Activated CD4-positive, alpha-beta T cell treated with anti-CD3 and anti-CD28 coated beads for 36 hours (primary cell): ENCODE data around the gene FCER2. TPM values are rescaled to one million over a fixed set of nuclear protein-coding genes. Genes with fewer than 3 reads are reported as not detected.

ENCODE experiments used
- ATAC-seq: fragments of 200-7000 bp; cut with Tn5 transposase; one replicate; pipeline ENCODE4 v1.10.0; 2021; ENCODE audit warnings: mild to moderate bottlenecking, moderate library complexity
- CTCF ChIA-PET: fragments of 350-600 bp; sonication (Branson Sonifier 250); formaldehyde crosslinking; loops from one replicate; lab custom pipeline; 2021; ENCODE audit warnings: antibody characterized with exemption; lab: Charles Lee
- POLR2A ChIA-PET: fragments of 350-600 bp; sonication (Branson Sonifier 250); formaldehyde crosslinking; loops from one replicate; lab custom pipeline; 2021; ENCODE audit warnings: antibody characterized with exemption, inconsistent platforms; lab: Charles Lee
- DNase-seq: peaks from one replicate; pipeline ENCODE4 v3.0.0-alpha.2; 2020
- H3K27ac Mint-ChIP-seq: one replicate; pipeline ENCODE4 v1.8.0; 2021; ENCODE audit warnings: mixed read lengths
- H3K27me3 Mint-ChIP-seq: one replicate; pipeline ENCODE4 v1.8.0; 2021; ENCODE audit warnings: mixed read lengths
- H3K36me3 Mint-ChIP-seq: one replicate; pipeline ENCODE4 v1.8.0; 2021; ENCODE audit warnings: low read depth, mixed read lengths
- H3K4me1 Mint-ChIP-seq: one replicate; pipeline ENCODE4 v1.8.0; 2021; ENCODE audit warnings: mixed read lengths
- H3K4me3 Mint-ChIP-seq: one replicate; pipeline ENCODE4 v1.8.0; 2021; ENCODE audit warnings: mild to moderate bottlenecking, moderate library complexity, mixed read lengths
- H3K9me3 Mint-ChIP-seq: one replicate; pipeline ENCODE4 v1.8.0; 2021; ENCODE audit warnings: low read depth, mixed read lengths
- intact Hi-C, 2 experiments: fragments of 100-400 bp; cut with DNase I in 1 of 2; cut with micrococcal nuclease in 1 of 2; formaldehyde crosslinking; loops; one replicate each; pipeline versions ENCODE4 v1.14.2 to v1.15.1; 2022 to 2024; cut with DNase I, micrococcal nuclease
- total RNA-seq, 2 experiments: library from RNA; stranded (reverse); gene quantifications; one replicate each; pipeline ENCODE4 v1.2.3, GENCODE V29; 2021

Gene FCER2
- total RNA-seq, 2 experiments from 2014 or later: 2.6 to 3.5 TPM

DNA sequence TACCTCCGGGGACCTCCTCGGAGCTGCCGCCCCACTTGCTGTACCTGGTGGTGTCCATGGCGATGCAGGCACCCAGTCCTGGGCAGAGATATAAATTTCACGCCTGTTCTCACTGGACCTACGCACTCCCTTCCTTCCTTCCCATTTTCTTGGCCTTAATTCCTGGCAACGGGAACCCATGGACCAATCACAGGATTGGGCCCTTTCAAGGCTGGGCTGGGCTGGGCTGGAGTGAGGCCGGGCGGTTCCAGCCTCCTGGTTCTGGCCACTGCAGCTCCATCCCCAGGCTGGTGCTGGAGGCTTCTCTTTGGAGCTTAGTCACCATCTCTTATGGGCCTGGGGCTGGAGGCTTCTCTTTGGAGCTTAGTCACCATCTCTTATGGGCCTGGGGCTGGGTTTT lies 30.1 kb upstream of the FCER2 start, which contains the start of gene CLEC4G:
Gene CLEC4G, minus strand, starts transcription at position 66 of the 400 bp plus-strand sequence. Its CDS starts 8 bp downstream, at position 58.
- intact Hi-C loops: no loop called here
- DNase-seq: no peak
- Mint-ChIP-seq H3K27ac (no peak within 1 kb of the TSS), H3K4me3 (no peak within 1 kb of the TSS), H3K27me3 (peaks cover 55% of the 10 kb centered on the region), H3K9me3 (no peaks in the 10 kb centered on the region), H3K36me3 (no peaks in the 10 kb centered on the region), H3K4me1 (peaks cover 11% of the 10 kb centered on the region)
- POLR2A ChIA-PET: no interaction called here
- CTCF ChIA-PET: no interaction called here
- no peak for ATAC-seq

DNA sequence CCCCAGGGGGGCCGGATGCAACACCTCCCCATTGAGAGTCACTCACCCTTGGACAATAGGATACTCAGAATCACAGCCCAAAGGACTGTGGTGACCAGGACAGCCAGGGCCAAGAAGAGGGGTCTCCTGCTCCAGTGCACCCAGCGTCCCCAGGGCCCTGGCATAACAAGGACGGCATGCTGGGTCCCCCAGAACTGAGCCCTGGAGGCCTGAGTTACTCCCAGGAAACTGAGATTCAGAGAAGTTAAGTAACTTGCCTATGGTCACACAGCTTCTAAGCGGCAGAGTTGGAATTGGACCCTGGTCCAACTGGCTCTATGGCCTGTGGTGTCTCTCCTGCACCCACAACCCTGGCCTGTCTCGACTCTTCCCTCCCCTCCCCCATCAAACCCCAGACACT lies 29.7 kb upstream of the FCER2 start:
- intact Hi-C loops: no loop called here
- Mint-ChIP-seq H3K27me3 (peaks cover 57% of the 10 kb centered on the region), H3K36me3 (no peaks in the 10 kb centered on the region), H3K9me3 (no peaks in the 10 kb centered on the region), H3K4me1 (peaks cover 11% of the 10 kb centered on the region), H3K4me3 (no peak overlapping the region), H3K27ac (no peak overlapping the region)
- no peak for DNase-seq
- no peak for ATAC-seq
- CTCF ChIA-PET: no interaction called here
- POLR2A ChIA-PET: no interaction called here

DNA sequence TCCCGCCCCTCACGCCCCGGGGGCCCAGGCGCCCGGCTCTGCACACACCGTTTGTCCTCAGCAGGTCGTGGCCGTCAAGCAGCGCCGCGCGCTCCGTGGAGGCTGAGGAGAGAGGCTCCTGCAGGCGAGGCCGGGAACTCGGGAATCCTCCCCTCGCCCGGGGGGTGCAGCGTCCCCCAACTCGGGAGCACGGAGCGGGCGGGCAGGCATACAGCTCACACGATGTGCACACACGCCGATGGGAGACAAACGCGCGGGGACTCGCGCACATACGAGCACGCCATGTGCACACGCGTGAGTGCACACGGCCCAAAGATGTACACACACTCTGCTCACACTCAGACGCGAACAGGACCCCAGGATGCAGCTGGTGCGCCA lies 29.3 kb upstream of the FCER2 start:
- CTCF ChIA-PET: no interaction called here
- H3K9me3 Mint-ChIP-seq: no peaks in the 10 kb centered on the region
- peaks cover 55% of the 10 kb centered on the region for H3K27me3 Mint-ChIP-seq
- no peak overlapping the region for H3K27ac Mint-ChIP-seq
- H3K36me3 Mint-ChIP-seq: no peaks in the 10 kb centered on the region
- POLR2A ChIA-PET: no interaction called here
- intact Hi-C loops: no loop called here
- ATAC-seq (no peak), DNase-seq (no peak)
- peaks cover 11% of the 10 kb centered on the region for H3K4me1 Mint-ChIP-seq
- H3K4me3 Mint-ChIP-seq: no peak overlapping the region

DNA sequence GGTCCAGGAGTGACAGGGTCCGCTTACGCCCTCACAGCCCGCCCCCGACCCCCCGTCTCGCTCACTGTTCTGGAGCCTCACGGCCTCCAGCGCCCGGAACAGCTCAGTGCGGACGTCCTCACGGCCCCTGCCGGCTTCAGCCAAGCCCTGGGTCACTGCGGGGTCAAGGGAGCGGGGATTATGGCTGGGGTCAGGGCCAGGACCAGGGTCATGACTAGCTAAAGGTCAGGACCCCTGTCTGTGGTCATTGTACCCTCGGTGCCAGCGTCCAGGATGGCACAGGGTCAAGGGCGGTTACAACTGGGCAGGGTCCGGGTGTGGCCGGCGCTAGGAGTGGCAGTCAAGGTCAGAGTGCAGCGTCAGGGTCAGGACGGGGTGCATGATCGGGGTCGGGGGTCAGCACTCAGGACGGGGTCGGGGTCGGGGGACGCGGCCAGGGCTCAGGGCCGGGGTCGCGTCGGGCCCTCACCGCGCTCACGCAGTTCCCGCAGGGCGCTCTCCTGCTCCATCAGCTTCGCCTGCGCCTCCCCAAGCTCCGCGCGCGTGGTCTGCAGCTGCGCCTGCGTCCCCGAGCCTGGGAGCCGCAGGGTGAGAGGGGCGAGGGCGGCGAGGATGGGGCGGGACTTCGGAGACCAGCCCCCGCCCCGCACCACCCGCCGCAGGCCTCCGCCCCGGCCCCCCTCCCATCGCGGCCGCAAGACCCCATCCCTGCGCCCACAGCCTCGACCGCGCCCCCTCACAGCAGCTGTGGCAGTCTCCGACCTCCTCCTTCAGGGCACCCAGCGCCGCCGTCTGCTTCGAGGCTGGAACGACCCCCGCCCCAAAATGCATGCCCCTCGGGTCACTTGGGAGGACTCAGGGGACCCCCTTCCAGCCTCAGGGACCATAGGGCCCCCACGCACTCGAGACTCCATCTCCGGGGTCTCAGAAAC lies 28.6 kb upstream of the FCER2 start:
- no peaks in the 10 kb centered on the region for H3K9me3 Mint-ChIP-seq
- peaks cover 11% of the 10 kb centered on the region for H3K4me1 Mint-ChIP-seq
- intact Hi-C loops: no loop called here
- DNase-seq (no peak), ATAC-seq (no peak)
- H3K36me3 Mint-ChIP-seq: no peaks in the 10 kb centered on the region
- peaks cover 54% of the 10 kb centered on the region for H3K27me3 Mint-ChIP-seq
- CTCF ChIA-PET: interaction anchor here (0.6 kb wide), 1 partner anchor 19 kb away, joined by 3 read pairs; no protein-coding TSS in a partner anchor
- no peak overlapping the region for H3K4me3 Mint-ChIP-seq
- no peak overlapping the region for H3K27ac Mint-ChIP-seq
- POLR2A ChIA-PET: no interaction called here

DNA sequence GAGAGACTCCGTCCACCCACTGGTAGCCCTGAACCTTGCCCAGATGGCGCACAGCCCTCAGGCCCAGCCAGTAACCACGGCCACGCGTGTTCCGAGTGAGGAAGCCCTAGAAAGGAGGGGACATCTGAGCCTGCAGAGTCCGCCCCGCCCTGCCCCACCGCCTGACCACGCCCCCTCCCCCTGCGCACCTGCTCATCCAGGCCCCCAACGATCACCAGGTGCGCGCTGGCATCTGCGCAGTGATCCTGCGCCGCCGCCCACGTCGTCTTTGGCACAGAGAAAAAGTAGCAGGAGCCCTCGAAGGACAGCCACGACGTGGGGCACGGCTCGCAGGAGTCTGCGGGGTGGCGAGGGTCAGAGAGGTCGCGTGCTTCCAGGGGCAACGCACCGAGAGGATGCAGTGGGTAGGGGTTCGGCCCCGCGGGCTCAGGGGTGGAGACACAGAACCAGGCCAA lies 27.9 kb upstream of the FCER2 start:
- peak; percentile 24 for DNase-seq
- no peaks in the 10 kb centered on the region for H3K9me3 Mint-ChIP-seq
- no peaks in the 10 kb centered on the region for H3K36me3 Mint-ChIP-seq
- CTCF ChIA-PET: no interaction called here
- no peak for ATAC-seq
- no peak overlapping the region for H3K27ac Mint-ChIP-seq
- H3K27me3 Mint-ChIP-seq: peaks cover 49% of the 10 kb centered on the region
- no peak overlapping the region for H3K4me3 Mint-ChIP-seq
- POLR2A ChIA-PET: no interaction called here
- H3K4me1 Mint-ChIP-seq: peaks cover 11% of the 10 kb centered on the region
- intact Hi-C loops: no loop called here

DNA sequence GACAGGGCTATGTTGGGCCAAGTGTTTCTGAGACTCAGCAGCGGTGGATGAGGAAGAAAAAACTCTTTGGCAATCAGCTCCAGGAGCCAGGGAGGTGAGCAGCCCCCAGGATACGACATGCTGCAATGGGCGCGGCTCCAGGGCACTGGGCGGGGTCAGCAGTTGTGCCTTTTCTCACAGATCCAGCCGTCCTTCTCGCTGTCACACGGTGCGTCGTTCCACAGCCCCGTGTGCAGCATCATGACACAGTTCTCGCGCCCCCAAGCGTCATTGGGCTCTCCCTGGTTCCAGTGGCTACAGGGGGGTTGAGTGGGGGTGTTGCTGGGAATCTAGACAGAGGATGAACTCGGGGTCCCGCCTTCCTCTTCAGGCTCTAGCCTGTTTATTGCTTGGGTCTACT lies 27.3 kb upstream of the FCER2 start:
- H3K27me3 Mint-ChIP-seq: peaks cover 45% of the 10 kb centered on the region
- no peak overlapping the region for H3K27ac Mint-ChIP-seq
- peaks cover 11% of the 10 kb centered on the region for H3K4me1 Mint-ChIP-seq
- DNase-seq (peak; percentile 17), ATAC-seq (no peak)
- H3K9me3 Mint-ChIP-seq: no peaks in the 10 kb centered on the region
- POLR2A ChIA-PET: no interaction called here
- intact Hi-C loops: no loop called here
- H3K36me3 Mint-ChIP-seq: no peaks in the 10 kb centered on the region
- CTCF ChIA-PET: no interaction called here
- H3K4me3 Mint-ChIP-seq: no peak overlapping the region

DNA sequence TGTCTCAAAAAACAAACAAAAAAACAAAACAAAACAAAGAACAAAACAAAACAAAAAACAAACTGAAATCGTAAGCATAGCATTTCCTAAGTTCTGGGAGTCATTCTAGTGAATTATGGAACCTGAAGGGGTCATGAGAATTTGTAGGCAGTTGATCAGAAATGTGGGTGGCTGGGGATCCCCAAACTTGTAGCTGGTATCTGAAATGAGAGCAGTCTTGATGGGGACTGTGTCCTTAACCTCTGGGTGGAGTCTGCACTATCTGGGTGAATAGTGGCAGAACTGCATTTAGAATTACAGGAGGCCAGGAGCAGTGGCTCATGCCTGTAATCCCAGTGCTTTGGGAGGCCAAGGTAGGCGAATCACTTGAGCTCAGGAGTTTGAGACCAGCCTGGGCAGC lies 23.9 kb upstream of the FCER2 start:
- H3K4me3 Mint-ChIP-seq: no peak overlapping the region
- ATAC-seq: no peak
- POLR2A ChIA-PET: no interaction called here
- peaks cover 37% of the 10 kb centered on the region for H3K27me3 Mint-ChIP-seq
- no peaks in the 10 kb centered on the region for H3K9me3 Mint-ChIP-seq
- peaks cover 11% of the 10 kb centered on the region for H3K4me1 Mint-ChIP-seq
- H3K27ac Mint-ChIP-seq: no peak overlapping the region
- no peak for DNase-seq
- H3K36me3 Mint-ChIP-seq: no peaks in the 10 kb centered on the region
- intact Hi-C loops: no loop called here
- CTCF ChIA-PET: no interaction called here

DNA sequence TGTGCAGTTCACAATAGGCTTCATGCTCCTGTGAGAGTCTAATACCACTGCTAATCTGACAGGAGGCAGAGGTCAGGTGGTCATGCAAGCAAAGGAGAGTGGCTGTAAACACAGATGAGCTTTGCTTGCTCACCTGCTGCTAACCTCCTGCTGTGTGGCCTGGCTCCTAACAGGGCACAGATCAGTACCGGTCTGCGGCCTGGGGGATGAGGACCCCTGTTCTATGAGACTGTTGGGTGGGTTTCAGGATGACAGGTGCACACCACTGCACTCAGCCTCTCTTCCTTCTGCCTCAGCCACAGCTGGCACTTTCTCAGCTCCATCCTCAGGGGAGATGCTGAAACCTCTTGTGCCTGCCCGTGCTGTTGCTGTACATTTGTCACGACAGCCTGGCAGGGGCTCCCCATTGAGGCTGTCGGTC lies 20.3 kb upstream of the FCER2 start:
- Mint-ChIP-seq H3K4me3 (no peak overlapping the region), H3K27ac (no peak overlapping the region), H3K36me3 (no peaks in the 10 kb centered on the region), H3K27me3 (peaks cover 7% of the 10 kb centered on the region), H3K4me1 (no peaks in the 10 kb centered on the region), H3K9me3 (no peaks in the 10 kb centered on the region)
- POLR2A ChIA-PET: interaction anchor here (0.5 kb wide), 1 partner anchor 131 kb away, joined by 5 read pairs; no protein-coding TSS in a partner anchor
- ATAC-seq: no peak
- CTCF ChIA-PET: no interaction called here
- intact Hi-C loops: no loop called here
- DNase-seq: no peak

DNA sequence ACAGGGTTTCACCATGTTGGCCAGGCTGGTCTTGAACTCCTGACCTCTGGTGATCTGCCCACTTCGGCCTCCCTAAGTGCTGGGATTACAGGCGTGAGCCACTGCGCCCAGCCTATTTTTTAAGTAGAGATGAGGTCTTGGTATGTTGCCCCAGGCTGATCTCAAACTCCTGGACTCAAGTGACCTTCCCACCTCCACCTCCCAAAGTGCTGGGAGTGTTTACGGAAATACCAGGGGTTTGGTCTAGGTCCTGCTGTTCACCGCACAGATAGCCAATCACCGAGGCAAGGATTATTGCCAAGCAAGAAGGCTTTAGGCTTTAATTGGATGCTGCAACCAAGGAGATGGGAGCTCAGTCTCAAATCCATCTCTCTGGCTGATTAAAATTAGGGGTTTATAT lies 18.4 kb upstream of the FCER2 start:
- Mint-ChIP-seq H3K9me3 (no peaks in the 10 kb centered on the region), H3K27ac (no peak overlapping the region), H3K4me3 (no peak overlapping the region), H3K36me3 (peaks cover 5% of the 10 kb centered on the region), H3K4me1 (no peaks in the 10 kb centered on the region), H3K27me3 (peaks cover 3% of the 10 kb centered on the region)
- ChIA-PET CTCF (no interaction called here), POLR2A (no interaction called here)
- DNase-seq: no peak
- intact Hi-C loops: no loop called here
- ATAC-seq: no peak

DNA sequence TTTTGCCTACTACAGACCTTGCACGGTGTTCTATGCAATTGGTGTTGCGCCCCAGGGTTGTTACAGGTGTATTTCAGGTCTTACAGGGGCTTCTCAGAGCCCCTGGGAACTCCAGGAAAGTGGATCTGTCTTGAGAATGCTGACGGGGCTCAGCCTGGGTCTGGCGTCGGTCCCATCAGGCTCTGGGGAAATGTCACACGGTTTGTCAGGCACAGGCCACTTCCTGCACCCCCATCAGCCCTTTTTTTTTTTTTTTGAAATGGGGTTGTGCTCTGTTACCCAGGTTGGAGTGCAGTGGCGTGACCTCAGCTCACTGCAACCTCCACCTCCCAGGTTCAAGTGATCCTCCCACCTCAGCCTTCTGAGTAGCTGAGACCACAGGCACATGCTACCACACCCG lies 16.7 kb upstream of the FCER2 start:
- CTCF ChIA-PET: no interaction called here
- peaks cover 5% of the 10 kb centered on the region for H3K36me3 Mint-ChIP-seq
- ATAC-seq: no peak

DNA sequence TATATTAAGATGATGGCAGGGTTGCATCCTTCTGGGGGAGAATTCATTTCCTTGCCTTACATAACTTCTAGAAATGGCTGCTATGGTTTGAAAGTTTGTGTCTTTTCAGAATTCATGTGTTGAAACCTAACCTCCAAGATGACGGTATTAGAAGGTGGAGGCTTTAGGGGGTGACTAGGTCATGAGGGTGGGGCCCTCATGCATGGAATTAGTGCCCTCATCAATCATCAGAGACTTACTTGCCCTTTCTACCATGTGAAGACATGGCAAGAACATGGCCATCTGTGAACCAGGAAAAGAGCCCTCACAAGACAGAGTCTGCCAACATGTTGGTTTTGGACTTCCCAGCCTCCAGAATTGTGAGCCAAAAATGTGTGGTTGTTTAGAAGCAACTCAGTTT lies 14.8 kb upstream of the FCER2 start:
- no peak for ATAC-seq
- H3K9me3 Mint-ChIP-seq: no peaks in the 10 kb centered on the region
- no peak overlapping the region for H3K4me3 Mint-ChIP-seq
- peaks cover 7% of the 10 kb centered on the region for H3K4me1 Mint-ChIP-seq
- H3K27ac Mint-ChIP-seq: no peak overlapping the region
- H3K27me3 Mint-ChIP-seq: no peaks in the 10 kb centered on the region
- no peak for DNase-seq
- ChIA-PET CTCF (interaction anchor here (1.0 kb wide), 1 partner anchor 34 kb away, joined by 3 read pairs; no protein-coding TSS in a partner anchor), POLR2A (no interaction called here)
- intact Hi-C loops: no loop called here
- H3K36me3 Mint-ChIP-seq: peaks cover 5% of the 10 kb centered on the region

More for the DNA sequence above, 16.7 kb upstream of the FCER2 start:
- intact Hi-C loops: no loop called here
- Mint-ChIP-seq H3K9me3 (no peaks in the 10 kb centered on the region), H3K4me1 (peaks cover 7% of the 10 kb centered on the region), H3K27ac (no peak overlapping the region), H3K27me3 (peaks cover 3% of the 10 kb centered on the region), H3K4me3 (no peak overlapping the region)
- no peak for DNase-seq
- POLR2A ChIA-PET: no interaction called here

DNA sequence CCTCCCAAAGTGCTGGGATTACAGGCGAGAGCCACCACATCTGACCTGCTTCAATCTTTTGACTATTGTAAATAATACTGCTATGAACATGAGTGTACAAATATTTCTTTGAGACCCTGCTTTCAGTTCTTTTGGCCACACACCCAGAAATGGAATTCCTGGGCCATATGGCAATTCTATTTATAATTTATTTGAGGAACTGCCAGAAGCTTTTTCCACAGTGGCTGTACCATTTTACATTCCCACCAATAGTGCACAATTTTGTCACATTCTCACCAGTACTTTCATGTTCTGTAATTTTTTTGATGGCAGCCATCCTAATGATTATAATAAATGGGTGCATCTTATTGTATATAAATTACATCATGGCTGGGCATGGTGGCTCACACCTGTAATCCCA lies 13.7 kb upstream of the FCER2 start:
- Mint-ChIP-seq H3K27me3 (no peaks in the 10 kb centered on the region), H3K27ac (no peak overlapping the region), H3K4me1 (peaks cover 8% of the 10 kb centered on the region), H3K36me3 (peaks cover 5% of the 10 kb centered on the region), H3K9me3 (no peaks in the 10 kb centered on the region), H3K4me3 (no peak overlapping the region)
- CTCF ChIA-PET: interaction anchor here (0.6 to 1.0 kb wide), 2 partner anchors 57 to 147 kb away, joined by 3 read pairs; no protein-coding TSS in a partner anchor
- POLR2A ChIA-PET: interaction anchor here (0.6 kb wide), 1 partner anchor 172 kb away, joined by 3 read pairs; no protein-coding TSS in a partner anchor
- intact Hi-C loops: no loop called here
- DNase-seq (no peak), ATAC-seq (no peak)
